ENCODE data around the gene ERBIN. TPM values are rescaled to one million over a fixed set of nuclear protein-coding genes. Genes with fewer than 3 reads are reported as not detected.

ERBIN gene
- total and polyA plus RNA-seq, 2 of the 13 experiments (the other 11 are each of a cell fraction or from before 2014, with no cell fraction given) = 14.4 to 41.7 TPM

- TF ChIP-seq SIN3A (IDR thresholded peaks at IDR 0.05; ENCODE audit: borderline replicate concordance, low read depth, low read length) (peak; percentile 71; the same call in 1 of the 2 replicates), SRSF1 (optimal IDR thresholded peaks at IDR 0.05; ENCODE audit: low read depth, low read length) (peak; percentile 11), NR2F6 (IDR thresholded peaks at IDR 0.05) (no peak), NR2F6 (CRISPR knock-in tag; IDR thresholded peaks at IDR 0.05) (no peak), STAG1 (CRISPR knock-in tag; IDR thresholded peaks at IDR 0.05) (no peak), ZNF609 (CRISPR knock-in tag; IDR thresholded peaks at IDR 0.05; ENCODE audit: borderline replicate concordance) (no peak; the same call in 1 of the 2 replicates), MEF2D (CRISPR knock-in tag; IDR thresholded peaks at IDR 0.05) (no peak), FOXO1 (CRISPR knock-in tag; IDR thresholded peaks at IDR 0.05) (no peak), ZNF337 (CRISPR knock-in tag; IDR thresholded peaks at IDR 0.05; ENCODE audit: borderline replicate concordance, low read depth) (no peak), ZNF772 (CRISPR knock-in tag; IDR thresholded peaks at IDR 0.05) (no peak), ZNF691 (CRISPR knock-in tag; IDR thresholded peaks at IDR 0.05; ENCODE audit: borderline replicate concordance, low read depth) (0 out of 2 replicates have a peak, but pooled peaks have one; percentile 5), RARG (CRISPR knock-in tag; IDR thresholded peaks at IDR 0.05; ENCODE audit: low read depth) (no peak), CREM (IDR thresholded peaks at IDR 0.05) (no peak), CREM (CRISPR knock-in tag; IDR thresholded peaks at IDR 0.05) (no peak), KLF16 (CRISPR knock-in tag; IDR thresholded peaks at IDR 0.05) (no peak), ZNF850 (CRISPR knock-in tag; conservative IDR thresholded peaks at IDR 0.05) (no peak), BHLHE40 (IDR thresholded peaks at IDR 0.05; ENCODE audit: low read length) (no peak), TOPORS (CRISPR knock-in tag; IDR thresholded peaks at IDR 0.05) (0 out of 2 replicates have a peak, but pooled peaks have one; percentile 17), NR2F2 (IDR thresholded peaks at IDR 0.05; ENCODE audit: borderline replicate concordance, low read depth) (peak; percentile 25; the same call in 1 of the 2 replicates), DR1 (CRISPR knock-in tag; IDR thresholded peaks at IDR 0.05) (no peak), ATF7 (IDR thresholded peaks at IDR 0.05) (no peak), ATF7 (CRISPR knock-in tag; IDR thresholded peaks at IDR 0.05) (no peak), ZHX1 (CRISPR knock-in tag; IDR thresholded peaks at IDR 0.05; ENCODE audit: low read depth) (no peak), RFX5 (IDR thresholded peaks at IDR 0.05; ENCODE audit: low read depth, low read length) (no peak), NFE2L1 (CRISPR knock-in tag; IDR thresholded peaks at IDR 0.05; ENCODE audit: borderline replicate concordance) (no peak), ELF1 (CRISPR knock-in tag; IDR thresholded peaks at IDR 0.05) (peak; percentile 84)
Observed at GRCh38 chr5:65926276-65926783, at the start of gene ERBIN (continued).

Data from HepG2 (cell line).